ENCODE data around the gene C7orf33.

- TF ChIP-seq CTCF (IDR thresholded peaks at IDR 0.05; ENCODE audit: insufficient read depth, low read length) (no peak), GABPA (IDR thresholded peaks at IDR 0.05; ENCODE audit: low read depth) (no peak), POLR2AphosphoS5 (IDR thresholded peaks at IDR 0.05; ENCODE audit: low read depth) (no peak)
These were observed 8.9 kb upstream of the C7orf33 start for GRCh38 chr7:148581624-148582023.
